RCC 7860 (cell line): ENCODE measurements around the gene GCNT1.
"Not testable (repeated sequence)": the region's sequence is repeated elsewhere in the genome, so short reads cannot be mapped to it uniquely, and the experiment has no call there.

Source experiments
- DNase-seq: peaks from one replicate; pipeline ENCODE4 v3.0.0-alpha.2; 2015; ENCODE audit warnings: low spot score
- FAIRE-seq: peaks from 2 replicates; lab custom pipeline; 2012; peaks lifted over from hg19 to GRCh38; lab: Jason Lieb, UNC

The GCNT1 gene

DNA sequence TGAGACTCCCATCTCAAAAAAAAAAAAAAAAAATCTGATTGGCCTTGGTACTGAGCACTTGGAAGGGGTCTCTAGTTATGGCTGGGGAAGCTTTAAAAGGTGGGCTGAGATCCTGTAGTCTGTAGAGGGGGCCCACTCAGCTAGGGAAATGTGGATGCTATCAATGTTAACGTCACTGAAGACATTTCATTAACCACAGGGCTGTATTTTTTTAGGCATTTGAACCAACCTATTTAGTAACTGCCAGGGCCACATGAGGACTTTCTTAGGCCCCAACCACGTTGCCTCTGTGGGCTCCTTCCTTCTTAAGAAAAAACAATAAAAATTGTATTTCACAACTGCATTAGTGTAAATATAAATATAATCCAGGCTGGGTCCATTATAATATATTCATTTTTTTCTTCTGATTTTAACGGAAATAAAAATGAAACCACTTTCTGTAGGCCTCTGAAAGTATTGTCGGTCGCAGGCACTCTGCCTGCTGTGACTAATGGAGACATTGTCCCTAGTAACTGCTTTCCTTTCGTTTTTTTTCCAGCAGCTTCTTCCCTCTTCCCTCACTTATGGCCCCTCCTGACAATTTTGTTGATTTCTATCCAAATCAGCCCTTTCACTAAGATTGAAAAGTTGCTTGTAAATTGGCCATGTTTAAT lies 71.6 kb downstream of the GCNT1 start:
- FAIRE-seq = no peak
- no peak for DNase-seq

DNA sequence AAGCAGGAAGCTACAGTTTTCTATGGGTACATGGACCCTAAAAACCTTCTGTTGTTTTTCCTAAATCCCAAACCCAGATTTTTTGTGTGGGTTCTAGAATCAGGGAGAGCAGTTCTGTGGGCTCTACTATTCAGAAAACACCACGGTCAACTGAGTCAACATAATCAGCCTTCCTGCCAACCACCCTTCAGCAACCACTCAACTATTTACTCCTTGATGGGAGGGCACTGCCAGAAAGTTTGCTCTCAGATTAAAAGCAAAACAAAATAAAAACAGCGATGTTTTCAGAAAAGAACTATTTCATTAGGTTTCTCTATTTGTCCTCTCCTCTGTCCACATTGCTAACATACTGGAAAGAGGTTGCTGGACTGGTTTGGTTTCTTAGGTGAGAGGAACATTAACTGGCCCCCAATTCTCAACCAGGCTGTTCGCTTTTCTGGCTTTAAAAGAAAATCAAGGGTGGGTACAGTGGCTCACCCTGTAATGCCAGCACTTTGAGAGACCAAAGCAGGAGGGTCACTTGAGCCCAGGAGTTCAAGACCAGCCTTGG lies 72.3 kb downstream of the GCNT1 start:
- no peak for FAIRE-seq

DNA sequence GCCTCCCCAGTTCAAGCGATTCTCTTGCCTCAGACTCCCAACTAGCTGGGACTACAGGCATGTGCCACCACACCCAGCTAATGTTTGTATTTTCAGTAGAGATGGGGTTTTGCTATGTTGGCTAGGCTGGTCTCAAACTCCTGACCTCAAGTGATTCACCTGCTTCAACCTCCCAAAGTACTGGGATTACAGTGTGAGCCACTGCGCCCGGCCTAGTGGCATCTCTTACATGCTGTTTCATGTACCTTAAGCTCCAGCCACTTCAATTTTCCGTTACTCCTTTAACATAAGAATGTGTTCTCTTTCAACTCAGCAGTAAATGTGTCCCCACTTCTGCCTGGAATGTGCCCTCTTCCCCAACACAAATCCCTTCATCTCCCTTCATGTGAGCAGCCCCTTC lies 73.9 kb downstream of the GCNT1 start:
- not testable (repeated sequence) for FAIRE-seq, DNase-seq

More for the DNA sequence above, 72.3 kb downstream of the GCNT1 start:
- DNase-seq = no peak

DNA sequence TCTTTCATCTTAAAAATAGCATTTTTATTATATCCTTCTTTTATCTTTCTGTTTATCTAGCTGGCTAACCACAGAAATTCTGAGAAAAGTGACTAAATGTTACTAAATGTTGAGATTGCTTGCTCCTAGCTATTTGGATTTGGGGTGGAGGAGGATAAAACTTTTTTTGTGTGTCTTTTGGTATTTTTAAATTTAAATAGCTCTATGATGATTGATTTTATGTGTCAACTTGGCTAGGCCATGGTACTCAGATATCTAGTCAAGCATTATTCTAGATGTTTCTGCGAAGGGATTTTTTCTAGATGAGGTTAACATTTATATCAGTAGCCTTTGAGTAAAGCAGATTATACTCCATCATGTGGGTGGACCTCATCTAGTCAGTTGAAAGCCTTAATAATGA lies 75.0 kb downstream of the GCNT1 start:
- DNase-seq = peak; percentile 11
- FAIRE-seq = peak; percentile 81

DNA sequence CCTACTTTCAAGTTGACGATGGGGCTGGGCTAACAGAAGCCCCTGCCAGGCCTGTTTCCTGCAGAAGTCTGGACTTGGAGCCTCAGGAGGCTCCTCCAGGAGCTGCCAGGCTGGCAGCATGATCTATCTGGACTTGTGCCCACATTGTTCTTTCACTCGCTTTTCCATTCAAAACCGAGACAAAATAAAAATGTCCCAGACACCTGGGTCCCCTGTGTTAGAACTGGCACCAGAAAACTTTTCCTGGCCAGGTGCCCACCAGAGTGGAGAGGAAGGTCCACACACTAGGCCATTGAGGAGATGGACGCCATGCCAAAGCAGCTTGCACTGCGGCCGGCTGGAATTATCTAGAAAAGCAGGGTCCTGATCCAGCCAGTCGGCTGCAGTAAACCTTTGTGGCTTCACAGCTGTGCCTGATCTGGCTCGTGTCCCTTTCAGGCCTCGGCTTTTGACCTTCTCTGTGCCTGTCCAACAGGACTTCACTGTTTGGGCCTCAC lies 78.2 kb downstream of the GCNT1 start:
- no peak for DNase-seq
- no peak for FAIRE-seq

DNA sequence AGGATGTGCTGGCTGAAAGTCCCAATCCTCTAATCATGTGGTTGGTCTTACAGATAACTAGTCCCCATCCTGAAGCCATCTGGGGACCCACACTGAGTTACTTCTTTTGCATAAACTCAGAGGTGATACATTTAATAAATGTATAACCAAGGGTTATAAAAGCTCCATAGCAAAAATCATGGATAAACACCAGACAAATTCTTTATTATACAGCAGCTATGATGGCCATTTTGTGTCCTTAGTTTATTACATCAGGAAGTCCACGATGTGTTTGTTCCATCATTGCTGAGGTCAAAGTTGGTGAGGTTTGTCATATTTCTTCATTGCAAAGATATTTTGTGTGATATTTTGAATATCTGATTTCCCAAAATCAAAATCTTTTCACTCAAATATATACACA lies 80.2 kb downstream of the GCNT1 start:
- DNase-seq = no peak
- peak; percentile 36 for FAIRE-seq

DNA sequence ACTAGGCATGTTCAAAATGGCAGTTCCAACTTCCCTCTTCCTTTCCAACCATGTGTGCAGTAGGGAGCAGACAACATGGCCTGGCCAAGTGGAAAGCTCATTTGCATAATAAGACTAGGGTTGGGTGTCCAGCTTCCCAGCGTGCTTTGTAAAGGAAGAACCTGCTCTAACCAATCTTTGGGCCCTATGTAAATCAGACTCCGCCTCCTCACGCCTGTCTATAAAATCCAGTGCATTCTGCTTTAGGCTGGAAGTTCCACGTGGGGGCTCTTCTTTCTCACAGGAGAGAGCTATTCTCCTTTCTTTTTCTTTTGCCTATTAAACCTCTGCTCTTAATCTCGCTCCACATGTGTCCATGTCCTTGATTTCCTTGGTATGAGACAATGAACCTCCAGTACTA lies 83.4 kb downstream of the GCNT1 start:
- FAIRE-seq (no peak), DNase-seq (no peak)

DNA sequence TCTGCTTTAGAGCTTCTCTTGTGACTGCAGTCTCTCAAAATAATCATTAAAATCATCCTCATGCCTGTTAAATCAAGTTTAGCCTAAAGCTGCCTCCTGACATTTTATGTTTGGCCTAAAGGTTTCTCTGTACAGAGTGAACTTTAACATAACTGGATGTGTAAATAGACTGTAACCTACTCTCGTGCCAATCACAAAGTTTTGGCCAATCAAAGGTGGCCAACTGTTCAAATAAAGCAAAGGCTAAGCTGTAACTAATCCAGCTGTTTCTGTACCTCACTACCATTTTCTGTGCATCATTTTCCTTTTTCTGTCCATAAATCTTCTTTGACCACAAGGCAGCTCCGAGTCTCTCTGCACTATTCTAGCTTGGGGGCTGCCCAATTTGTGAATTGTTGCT lies 86.2 kb downstream of the GCNT1 start:
- FAIRE-seq = no peak
- no peak for DNase-seq

DNA sequence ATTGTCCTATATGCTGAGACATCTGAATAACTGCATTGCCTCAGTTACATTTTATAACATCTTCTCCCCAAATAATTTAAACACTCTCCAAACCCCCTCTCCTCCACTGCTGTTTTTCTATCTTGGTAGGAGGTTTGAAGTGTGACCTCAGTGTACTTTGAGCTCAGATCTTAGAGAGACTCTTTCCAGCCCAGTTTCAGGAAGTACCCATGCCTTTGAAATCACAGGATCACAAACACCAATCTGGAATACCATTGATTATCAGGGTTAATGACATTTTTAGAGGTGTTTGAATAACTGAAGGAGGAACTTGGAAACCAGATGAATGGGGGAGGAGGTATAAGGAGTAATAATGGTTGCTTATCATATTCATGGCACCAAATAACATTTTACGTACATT lies 93.2 kb downstream of the GCNT1 start:
- no peak for DNase-seq
- FAIRE-seq = no peak

DNA sequence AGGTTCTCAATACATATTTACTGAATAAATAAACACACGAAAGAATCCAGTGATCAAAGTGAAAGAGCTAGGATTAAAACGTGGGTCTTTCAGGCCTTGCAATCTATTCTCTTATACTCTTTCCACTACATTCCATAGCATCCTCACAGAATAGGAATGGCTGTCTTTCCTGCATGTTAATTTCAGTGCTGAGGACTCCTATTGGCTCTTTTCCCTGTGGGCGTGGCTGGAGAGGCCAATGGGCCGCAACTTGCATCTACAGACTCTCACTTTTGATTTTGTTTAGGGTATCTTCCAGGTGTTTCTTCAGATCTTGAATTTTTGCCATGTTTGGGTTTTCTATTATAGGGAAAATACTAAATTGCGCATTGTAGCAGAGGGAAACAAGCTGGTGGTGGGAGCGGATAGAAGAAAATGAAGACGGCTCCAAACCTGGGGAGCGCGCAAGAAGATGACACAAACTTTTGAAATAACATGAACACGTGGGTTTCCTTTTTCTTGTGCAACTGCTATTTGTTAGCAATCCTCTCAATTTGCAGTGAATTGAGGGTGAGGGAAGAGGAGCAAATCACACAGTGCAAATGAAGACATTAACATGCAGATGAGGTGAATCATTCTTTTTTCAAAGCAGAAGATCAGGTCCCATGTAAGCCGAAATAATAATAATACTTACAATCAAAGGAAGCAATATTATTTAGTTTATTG lies 93.9 kb downstream of the GCNT1 start:
- no peak for FAIRE-seq
- DNase-seq = no peak

DNA sequence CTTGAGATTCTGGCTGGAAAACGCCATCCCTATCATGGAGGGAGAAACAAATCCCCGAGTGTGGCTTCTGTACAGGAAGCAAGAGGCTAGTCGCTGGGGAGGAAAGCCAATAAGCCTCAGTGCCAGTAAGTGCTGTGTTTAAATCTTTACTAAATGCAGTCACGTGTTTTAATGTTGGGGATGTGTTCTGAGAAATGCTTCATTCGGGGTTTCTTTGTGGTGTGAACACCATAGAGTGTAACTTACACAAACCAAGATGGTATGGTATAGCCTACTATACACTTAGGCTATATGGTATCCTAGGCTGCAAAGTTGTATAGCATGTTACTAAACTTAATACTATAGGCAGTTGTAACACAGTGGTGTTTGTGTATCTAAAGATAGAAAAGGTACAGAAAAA lies 94.7 kb downstream of the GCNT1 start:
- DNase-seq = no peak
- no peak for FAIRE-seq
